Hindlimb muscle (tissue), 1 donor: ENCODE data around the gene ALG12. TPM values are rescaled to one million over a fixed set of nuclear protein-coding genes. Genes with fewer than 3 reads are reported as not detected.
"Not testable (repeated sequence)": the region's sequence is repeated elsewhere in the genome, so short reads cannot be mapped to it uniquely, and the experiment has no call there.

ENCODE experiments used
- DNase-seq: peaks from one replicate; pipeline ENCODE4 v3.0.0-alpha.2; 2013
- polyA plus RNA-seq: library from polyadenylated mRNA; unstranded; fragments of 120-200 nt; gene quantifications from one replicate; pipeline ENCODE4 v1.2.1, GENCODE V29; 2013; ENCODE audit not compliant: insufficient read length

Gene ALG12
- polyA plus RNA-seq, 1 donor: 16.4 TPM

DNA sequence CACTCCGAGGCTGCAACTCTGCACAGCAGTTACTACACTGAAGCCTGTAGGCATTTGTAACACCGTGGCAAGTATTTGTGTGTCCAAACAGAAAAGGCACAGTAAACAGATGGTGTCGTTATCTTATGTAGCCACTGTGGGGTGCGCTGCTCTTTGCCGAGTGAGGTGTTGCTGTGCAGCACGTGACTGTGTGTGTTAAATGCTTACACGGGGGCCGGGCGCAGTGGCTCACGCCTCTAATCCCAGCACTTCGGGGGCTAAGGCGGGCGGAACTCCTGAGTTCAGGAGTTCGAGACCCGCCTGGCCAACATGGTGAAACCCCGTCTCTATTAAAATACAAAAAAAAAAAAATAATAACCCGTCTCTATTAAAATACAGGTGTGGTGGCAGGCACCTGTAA, 53.1 kb downstream of the ALG12 start:
- no peak for DNase-seq

DNA sequence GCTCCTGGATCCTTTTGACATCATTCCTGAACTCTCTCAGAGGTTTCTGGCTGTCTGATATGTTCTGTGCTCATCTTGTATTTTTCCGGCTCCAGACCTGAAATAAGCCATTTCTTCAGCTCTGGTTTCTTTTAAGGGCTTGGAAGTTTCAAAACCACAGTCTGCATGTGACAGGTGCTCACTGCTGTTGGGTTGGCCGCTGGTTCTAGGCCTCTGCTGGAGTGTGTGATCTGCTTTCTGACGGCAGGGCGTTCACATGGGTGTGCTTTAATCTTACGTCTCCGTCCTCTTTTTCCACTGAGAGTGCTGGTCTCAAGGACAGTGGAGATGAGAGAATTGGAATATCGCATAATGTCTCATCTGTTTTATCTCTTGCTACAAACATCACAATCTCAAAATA, 54.3 kb downstream of the ALG12 start:
- no peak for DNase-seq

DNA sequence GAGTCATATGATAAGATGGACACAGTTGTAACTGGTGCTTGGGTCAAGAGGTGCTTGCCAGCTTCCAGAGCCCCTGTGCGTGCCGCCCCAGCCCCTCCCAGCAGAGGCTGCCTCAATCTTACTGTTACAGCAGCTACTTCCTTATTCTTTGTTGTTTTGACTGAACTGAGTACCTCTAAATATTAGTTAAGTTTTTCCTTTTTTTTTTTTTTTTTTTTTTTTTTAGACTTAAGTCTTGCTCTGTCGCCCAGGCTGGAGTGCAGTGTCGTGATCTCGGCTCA, 55.8 kb downstream of the ALG12 start:
- DNase-seq: no peak

DNA sequence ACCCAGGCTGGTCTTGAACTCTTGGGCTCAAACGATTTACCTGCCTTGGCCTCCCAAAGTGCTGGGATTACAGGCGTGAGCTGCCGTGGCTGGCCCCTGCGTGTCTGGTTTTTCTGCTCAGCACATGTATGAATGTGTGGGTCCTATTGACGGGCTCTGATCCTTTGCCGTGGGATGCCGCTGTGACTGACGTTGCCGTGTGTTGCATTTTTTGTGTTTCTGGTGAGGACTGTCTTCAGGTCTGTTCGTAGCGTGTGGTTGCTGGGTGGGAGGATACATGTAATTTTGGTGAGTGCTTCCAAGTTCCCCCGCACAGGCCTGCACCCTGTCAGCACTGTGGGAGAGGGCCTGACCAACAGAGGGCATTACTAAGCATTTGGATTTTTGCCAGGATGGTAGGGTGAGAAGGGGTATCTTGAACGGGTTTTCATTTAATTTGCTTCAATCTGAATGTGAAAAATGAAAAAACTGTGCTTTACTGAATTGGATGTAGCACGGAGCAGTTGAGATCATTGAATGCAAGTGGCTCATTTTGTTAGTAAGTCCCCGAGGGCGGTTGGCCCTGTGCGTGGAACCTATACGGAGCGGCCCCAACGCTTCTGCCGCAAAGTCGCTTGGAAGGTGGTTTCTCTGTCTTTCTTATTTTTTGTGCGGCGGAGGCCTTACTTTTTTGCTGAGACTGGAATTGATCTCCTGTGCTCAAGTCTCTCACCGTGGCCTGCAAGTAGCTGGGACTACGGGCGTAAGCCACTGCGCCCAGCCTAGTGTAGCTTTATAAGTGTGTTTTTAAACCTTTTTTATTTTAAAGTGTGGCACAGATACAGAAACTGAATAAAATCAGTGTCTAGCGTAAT, 56.4 kb downstream of the ALG12 start:
- no peak for DNase-seq

DNA sequence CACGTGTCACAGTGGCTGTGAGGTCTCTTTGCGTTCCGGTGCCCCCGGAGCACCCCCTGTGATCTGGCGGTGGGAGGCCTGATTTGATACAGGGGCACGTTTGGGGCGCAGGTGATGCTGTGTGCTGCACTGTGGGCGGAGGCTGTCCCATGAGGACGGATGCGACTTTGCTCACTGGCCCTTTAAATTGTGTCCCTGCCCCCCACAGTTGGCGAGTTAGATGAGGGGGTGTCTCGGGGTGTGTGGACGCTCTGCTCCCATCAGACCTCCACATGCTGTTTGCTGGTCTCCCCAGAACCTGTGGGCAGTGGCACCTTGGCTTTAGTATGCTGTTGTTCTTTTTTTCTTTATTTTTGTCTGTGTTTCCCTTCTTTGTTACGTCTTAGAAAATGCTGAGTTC, 59.4 kb downstream of the ALG12 start:
- no peak for DNase-seq

DNA sequence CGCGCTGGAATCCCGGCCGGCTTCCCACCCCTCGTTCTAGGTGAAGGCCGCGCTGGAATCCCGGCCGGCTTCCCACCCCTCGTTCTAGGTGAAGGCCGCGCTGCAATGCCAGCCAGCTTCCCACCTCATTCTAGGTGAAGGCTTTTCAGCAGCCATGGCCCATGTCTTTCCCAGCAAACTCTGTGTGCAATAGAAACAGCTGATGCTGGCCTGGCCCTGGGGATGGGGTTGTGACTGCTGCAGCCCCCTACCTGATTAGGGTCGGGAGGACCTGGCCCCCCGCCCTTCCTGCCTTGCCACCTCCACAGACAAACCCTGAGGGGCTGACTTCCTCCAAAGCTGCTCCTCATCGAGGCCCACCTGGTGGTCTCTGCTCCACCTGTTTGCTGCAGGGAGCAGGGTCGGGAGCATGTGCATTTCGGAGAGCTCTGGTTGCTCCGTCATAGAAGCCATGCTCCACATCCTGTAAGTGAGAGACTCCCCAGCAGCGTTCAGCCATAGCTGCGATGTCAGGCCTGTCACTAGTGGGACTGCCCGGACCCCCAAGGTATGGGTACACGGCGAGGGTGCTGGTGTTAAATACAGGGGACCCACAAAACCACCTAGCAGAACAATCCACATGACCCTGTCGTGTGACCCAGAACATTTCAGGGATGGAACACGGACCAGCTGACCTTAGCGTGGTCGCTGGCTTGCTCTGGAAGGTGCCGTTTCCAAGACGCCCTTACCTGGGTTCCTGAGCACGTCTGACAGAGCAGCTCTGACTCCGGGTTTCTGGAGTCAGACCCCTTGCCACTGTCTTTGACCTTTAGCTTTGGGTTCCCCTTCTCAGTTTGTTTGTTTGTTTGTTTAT, 61.2 kb downstream of the ALG12 start:
- DNase-seq: no peak

DNA sequence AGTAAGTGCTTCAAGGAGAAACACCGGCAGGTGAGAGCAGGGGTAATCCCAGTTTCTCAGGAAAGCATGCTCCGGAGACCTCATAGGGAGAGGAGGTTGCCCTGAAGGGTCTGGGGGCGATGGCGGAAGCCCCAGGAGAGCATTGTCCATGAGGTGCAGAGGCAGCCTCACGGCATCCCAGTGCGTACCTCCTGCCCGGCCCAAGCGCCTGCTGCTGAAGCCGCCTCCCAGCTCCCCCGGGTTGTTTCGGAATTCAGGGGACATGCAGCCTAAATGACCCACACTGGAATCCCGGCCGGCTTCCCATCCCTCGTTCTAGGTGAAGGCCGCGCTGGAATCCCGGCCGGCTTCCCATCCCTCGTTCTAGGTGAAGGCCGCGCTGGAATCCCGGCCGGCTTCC, 61.9 kb downstream of the ALG12 start:
- no peak for DNase-seq

DNA sequence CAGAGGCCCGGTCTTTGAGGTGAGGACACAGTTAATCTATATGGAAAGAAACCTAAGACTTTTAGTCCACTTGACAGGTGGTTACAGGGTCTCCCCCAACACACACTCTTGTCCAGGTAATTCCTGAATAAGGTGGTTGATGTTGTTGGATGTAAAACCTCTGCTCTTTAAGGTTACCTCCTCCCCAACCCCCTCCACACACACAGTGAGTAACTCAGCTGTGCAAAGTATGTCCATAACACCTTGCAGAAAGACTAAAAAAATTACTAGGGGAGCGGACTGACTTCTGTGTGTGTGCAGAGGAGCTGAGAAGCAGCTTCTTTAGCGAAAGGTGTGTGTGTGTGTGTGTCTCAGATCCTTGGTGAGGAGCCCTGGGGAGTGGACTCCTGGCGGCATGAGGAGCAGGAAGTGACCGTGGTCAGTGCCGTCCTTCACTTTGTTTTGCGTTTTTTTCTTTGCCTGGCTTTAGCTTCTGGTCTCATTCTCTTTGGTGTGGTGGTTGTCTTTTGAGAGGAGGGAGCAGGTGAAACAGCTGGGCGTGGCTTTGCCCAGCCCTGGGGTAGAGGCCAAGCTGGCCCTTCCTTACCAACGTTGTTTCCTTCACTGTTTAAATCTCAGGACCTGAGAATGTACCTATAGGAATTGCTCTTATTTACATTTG, 62.9 kb downstream of the ALG12 start:
- no peak for DNase-seq

DNA sequence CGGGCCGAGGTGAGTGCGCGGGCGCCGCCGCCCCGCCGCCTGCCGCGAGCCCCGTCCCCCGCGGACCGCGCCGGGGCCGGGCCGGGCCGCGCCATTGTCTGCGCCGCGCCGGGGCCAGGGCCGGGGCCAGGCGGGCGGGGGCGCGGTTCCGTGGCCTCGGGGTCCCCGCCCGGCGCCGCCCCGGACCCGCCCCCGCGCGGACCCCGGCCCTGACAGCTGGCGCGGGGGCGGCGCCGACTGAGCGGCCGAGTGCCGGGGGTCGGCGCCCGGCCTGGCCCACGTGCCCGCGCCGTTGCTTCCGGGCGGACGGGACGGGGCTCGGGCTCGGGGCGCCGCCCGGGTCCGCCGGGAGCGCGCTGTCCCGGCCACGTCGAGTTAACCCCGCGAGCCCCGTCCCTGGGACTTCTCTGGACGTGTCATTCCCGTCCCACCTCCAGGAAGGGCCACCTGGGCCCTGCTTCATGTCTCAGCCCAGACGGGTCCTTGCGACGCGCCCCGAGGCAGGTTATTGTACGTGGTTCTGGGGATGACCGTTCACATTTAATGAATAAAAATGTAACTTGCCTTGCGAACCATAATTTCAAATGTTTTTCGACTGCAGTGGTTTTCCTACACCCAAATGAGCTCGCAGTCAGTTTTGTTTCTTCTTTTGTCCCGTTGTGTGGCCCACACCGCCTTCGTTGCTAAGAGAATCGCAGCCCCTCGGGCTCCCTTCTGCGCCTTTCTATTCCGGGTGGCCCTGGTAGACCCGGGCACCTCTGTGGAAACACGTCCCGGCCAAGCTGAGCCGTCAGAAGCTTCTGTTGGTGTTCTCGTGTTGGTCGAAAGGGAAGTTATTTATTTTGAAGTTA, 64.0 kb downstream of the ALG12 start:
- DNase-seq: peak; percentile 32

DNA sequence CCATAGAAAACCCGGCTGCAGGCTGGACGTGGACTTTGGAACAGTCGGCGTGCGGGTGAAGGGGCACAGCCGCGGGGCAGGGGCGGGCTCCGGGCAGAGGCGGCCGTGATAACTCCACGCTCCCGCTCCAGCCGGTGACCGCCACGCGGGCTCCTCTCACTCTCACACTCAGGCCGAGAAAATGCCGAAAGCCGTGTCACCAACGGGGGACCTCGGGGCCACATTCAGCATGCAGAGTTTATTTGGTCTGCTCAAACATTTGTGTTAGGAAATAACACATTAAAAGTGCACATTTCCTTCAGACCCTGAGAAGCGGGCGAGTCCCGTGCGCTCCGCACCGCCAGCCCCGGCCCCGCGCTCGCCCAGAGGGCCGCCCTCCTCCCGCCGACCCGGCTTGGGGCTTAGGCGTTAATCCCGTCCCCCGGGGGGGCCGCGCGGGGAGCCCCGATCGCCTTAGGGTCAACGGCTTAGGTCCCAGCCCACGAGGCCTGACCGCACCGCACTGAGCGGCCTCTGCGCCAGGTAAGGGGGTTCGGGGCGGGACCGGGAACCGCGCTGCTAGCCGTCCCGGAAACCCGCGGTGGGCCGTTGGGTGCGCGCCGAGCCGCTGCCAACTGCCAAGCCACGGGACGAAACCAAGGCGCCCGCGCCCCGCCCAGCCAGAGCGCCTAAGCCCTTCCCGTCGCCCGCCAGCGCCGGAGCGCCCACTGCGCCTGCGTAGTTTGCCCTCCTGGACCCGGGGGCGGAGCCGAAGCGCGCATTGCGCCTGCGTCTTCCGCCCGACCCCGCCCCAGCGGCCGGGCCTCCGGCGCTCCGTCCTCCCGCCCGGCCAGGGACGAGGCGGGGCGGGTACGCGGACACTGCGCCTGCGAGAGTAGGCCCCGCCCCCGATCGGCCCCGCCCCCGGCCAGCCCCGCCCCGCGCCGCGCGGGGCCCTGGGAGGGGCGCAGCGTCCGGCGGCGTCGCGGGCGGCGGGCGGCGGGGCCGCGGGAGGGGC, 65.0 kb downstream of the ALG12 start, which contains the start of gene ZBED4:
Gene ZBED4 (plus strand): TSS at position 947 of the 997 bp plus-strand sequence. CDS start 29,819 bp downstream, outside the sequence.
- DNase-seq: peak; percentile 98

DNA sequence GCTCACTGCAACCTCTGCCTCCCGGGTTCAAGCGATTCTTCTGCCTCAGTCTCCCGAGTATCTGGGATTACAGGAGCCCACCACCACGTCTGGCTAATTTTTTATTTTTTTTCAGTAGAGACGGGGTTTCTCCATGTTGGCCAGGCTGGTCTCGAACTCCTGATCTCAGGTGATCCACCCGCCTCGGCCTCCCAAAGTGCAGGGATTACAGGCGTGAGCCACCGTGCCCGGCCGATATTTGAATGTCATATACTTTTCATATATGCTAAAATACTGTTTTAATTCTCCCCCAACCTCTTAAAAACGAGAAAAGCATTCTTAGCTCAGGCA, 65.7 kb downstream of the ALG12 start:
- DNase-seq: not testable (repeated sequence)

DNA sequence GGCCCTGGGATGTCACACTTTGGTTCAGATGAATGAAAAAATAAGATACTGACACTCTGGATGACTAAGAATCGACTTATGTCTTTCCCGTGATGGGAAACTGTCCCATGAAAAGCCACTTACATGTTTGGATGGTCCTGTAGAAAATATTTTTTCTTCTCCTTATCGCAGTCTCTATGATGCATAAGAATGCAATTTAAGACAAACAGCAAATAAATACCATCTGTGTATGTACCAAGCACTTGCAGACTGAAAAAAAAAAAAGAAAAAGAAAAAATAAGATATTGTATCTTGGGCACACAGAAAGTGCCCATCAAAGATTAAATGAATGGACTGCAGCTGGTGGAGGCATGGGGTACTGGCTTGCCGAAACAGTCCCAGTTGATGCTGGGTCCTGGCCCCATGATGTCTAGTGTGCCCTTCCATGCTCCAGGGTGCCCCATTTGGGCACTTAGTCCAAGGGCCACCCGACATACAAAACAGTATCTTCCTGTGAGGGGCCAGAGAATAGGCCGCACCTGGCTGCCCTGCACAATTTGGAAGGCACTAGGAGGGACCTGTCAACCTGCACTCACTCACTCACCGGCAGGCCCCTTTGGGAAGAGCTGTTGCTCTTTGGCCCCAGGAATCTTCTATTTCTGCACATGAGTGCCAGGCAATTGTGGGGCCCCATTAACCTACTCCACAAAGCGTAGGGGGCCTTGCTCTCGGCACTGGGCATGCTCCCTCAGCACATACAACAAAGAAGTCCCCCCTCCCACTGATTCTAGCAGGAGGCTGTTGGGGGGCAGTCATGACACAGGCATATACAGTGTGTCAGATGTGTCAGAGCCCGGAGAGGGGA, 67.1 kb downstream of the ALG12 start:
- DNase-seq: no peak

Other genes starting within 250 kb of the ALG12 start
- gene BRD1, start 90.6 kb downstream of the ALG12 start, polyA plus RNA-seq: 31.0 TPM
- gene ZBED4, start 64.6 kb downstream of the ALG12 start, polyA plus RNA-seq: 13.5 TPM
- gene CRELD2, start 196 bp upstream of the ALG12 start, polyA plus RNA-seq: 19.4 TPM
- gene PIM3, start 42.3 kb upstream of the ALG12 start, polyA plus RNA-seq: 19.8 TPM
- not detected for gene IL17REL, start 94.3 kb upstream of the ALG12 start, polyA plus RNA-seq
- gene TTLL8, start 139.9 kb upstream of the ALG12 start, polyA plus RNA-seq: not detected
- 1.3 TPM for gene MLC1, start 167.0 kb upstream of the ALG12 start, polyA plus RNA-seq
- gene MOV10L1, start 171.6 kb upstream of the ALG12 start, polyA plus RNA-seq: 0.58 TPM